ENCODE data around the gene FAM222B.
"Not testable (repeated sequence)": the region's sequence is repeated elsewhere in the genome, so short reads cannot be mapped to it uniquely, and the experiment has no call there.

Gene FAM222B, protein sequence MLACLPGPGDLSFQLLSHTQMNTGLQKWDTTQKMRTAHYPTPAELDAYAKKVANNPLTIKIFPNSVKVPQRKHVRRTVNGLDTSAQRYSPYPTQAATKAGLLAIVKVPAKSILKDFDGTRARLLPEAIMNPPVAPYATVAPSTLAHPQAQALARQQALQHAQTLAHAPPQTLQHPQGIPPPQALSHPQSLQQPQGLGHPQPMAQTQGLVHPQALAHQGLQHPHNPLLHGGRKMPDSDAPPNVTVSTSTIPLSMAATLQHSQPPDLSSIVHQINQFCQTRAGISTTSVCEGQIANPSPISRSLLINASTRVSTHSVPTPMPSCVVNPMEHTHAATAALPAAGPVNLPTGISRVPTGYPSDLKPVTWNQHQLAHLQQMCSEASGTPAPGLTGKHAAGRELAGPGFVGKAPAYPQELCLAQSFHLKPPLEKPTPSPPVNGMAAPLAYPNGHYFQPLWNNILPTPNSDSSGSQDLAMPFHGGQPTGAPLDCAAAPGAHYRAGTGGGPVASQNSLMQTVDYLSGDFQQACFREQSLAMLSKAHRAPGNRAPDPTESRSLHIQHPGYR

DNA sequence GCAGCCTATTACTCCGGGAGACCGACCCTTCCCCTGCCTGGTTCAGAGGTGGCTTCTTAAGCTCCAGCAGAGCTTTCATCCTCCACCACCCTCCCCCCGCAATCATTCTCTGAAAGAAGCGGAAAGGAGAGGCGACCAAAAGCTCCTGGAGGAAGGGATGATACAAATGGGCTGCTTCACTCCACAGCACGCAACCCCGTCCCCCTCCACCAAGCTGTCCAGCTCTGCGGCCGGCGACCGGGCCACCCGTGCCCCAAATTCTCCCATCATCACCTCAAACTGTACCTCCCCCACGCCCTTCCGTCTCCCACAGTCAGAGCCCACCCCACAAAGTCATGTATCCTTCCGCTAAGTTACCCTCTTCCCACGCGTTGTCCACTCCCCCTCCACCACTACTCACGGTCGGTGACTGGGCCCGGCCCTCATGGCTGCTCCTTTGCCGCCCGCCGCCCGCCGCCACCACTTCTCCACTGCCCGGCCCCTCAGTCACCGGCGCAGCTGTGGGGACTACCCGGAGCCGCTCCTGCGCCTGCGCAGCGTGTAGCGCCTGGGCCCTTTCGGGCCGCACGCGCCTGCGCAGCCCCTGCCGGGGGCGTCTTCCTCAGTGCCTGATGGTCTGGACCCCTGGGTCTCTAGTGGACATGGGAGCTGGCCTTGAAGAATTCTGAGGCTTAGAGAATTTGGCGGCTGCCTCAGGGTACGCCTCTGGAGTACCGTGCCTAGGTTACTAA is at the start of gene FAM222B:
TSS of gene FAM222B (minus strand) at position 509 of the 731 bp plus-strand sequence. CDS start 76,123 bp downstream, outside the sequence.
- DNase-seq (ENCODE audit: low read depth in 2 of 2): peak; percentile 72 to 81

GRCh38 chr17:28892024-28892423 is 49.4 kb upstream of the FAM222B start:
- no peak for DNase-seq (ENCODE audit: low read depth in 2 of 2)

- no peak for DNase-seq (ENCODE audit: low read depth in 2 of 2)
Measured at GRCh38 chr17:28891201-28891600, 48.6 kb upstream of the FAM222B start.

- no peak for DNase-seq (ENCODE audit: low read depth in 2 of 2)
Measured at GRCh38 chr17:28889996-28890395, 47.4 kb upstream of the FAM222B start.

- no peak for DNase-seq (ENCODE audit: low read depth in 2 of 2)
Measured at GRCh38 chr17:28888832-28889231, 46.2 kb upstream of the FAM222B start.

DNA sequence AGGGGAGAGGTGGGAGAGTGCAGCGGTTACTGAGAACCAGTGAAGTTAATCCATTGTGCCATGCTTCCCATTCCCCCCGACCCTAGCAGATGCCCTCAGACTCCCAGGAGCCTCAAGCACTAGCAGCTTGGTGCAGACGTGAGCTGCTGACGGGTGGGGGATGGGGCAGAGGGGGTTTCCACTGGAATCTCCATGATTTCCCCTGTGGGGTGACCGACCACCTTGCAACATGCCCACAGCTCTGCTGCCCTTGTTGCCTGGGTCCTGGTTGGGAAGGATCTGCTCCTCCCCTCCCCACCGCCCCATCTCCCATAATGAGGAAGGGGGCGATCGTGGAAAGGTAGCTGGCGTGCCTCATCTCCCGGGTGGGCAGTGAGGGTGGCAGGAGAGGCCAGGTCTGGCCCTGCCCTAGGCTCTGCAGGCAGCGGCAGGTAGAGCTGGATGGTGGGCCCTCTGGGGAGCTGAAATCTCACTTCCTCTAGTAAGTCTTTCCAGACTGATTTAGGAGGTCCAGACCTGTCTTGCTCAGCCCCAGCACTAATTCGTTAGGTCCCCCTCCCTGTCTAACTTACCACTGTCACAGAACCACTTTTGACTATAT is 45.4 kb upstream of the FAM222B start:
- DNase-seq (ENCODE audit: low read depth in 2 of 2): no peak

DNA sequence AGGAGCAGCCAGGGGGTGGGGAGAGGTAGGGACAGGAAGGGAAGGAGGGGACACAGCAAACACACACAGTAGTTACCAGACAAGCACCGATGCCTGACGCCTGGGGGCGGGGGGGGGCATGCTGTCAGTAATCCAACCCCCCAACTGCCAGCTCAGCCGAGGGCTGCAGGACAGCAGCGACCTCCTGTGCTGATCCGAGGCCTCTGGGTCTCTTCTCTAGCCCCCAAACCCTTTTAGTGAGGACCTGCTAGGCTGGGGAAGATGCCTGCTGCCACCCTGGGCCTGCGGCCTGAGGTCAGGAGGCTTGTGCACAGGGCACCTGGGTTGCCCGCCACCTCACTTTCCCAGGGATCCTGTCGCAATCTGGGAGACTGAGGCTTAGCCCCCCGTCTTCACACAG is 43.4 kb upstream of the FAM222B start:
- DNase-seq (ENCODE audit: low read depth in 2 of 2): no peak

- no peak for DNase-seq (ENCODE audit: low read depth in 2 of 2)
Measured at GRCh38 chr17:28885363-28885762, 42.8 kb upstream of the FAM222B start.

DNA sequence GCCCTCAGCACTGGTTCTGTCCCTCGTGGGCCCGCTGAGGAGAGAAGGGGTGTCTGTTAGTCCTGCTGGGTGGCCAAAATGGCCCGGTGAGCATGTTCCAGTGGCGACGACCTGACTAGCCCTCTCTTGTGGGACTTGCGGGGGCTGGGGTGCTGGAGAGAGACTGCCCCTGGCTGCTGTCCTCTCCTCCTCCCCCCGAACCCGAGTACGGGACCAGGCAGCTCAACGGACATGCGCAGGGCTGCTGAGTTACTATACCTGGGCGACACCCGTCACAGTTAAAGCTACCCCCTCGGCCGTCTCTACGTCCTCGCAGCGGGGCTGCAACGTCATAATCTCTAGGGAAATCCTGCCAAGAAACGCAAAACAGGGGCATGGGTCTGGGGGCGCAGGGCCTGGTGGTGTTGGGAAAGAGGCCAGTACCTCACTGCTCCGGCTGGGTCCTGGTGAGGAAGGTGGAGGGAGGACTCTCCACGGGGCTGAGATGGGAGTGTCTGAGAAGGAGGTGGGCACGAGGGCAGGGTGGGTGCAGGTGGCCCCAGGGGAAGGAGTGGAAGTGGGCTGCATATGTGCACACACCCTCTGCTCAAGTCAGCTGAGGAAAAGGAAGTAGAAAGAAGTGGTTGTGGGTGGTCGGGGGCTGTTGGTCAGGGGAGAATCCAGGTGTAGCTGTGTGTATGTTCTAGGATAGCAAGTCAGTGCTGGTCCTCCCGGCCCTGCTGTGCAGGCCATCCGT is 41.5 kb upstream of the FAM222B start:
- no peak for DNase-seq (ENCODE audit: low read depth in 2 of 2)

GRCh38 chr17:28882154-28882895 is 39.7 kb upstream of the FAM222B start:
- DNase-seq (ENCODE audit: low read depth in 2 of 2): no peak

DNA sequence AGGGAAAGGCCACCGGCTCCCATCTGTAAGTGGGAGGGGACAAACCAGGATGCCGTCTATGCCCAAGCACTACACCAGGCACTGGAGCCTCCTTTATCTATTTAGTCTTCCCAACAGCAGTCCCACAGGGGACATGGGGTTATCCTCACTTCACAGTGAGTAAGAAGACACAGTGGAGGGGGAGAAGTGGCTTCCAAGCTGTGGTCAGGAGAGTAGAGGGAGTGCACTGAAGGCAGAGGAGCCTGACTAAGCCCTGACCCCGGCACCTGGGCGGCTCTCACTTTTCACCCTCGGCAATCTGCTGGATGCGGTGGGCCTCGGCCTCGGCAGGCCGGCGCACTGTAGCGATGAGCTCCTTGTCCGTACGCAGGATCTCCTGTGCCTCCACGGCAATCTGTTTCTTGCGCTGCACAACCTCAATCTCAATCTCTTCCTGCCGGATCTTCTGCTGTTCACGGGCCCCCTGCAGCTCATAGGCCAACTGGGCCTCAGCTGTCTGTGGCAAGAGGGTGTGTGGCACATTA is 39.0 kb upstream of the FAM222B start:
- no peak for DNase-seq (ENCODE audit: low read depth in 2 of 2)

GRCh38 chr17:28880572-28880945 is 38.0 kb upstream of the FAM222B start:
- DNase-seq (ENCODE audit: low read depth in 2 of 2): no peak

DNA sequence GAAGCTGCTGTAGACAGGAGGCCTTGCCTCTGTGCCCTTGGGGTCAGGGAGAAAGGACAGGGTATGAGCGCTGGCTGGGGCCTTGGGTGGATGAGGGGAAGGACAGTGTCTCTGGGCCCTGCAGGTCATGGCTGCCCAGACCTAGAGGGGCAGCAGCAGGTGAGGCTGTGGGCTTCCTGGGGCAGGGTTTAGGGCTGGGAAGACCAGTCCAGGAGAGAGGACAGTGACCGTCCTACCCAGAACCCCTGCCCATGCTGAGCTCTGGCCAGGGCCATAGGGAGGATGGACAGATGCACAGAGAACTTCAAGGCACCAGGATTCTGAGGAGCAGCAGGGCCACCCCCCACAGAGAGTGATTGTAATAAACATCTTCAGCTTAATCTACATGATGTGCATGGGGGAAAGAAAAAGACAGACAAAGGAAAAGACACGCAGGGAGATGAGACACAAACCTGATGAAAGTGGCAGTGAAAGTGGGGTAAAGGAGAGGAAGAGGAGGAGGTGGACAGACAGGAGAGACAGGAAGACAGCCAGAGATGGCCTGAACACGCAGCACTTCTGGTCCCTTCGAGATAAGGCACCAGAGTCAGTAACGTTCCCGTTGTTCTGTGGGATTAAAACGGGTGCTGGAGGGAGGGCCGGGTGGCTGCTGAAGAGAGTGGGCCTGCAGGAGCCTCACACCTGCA is 37.4 kb upstream of the FAM222B start:
- DNase-seq (ENCODE audit: low read depth in 2 of 2): no peak

- DNase-seq (ENCODE audit: low read depth in 2 of 2): no peak
Measured at GRCh38 chr17:28878981-28879380, 36.4 kb upstream of the FAM222B start.

DNA sequence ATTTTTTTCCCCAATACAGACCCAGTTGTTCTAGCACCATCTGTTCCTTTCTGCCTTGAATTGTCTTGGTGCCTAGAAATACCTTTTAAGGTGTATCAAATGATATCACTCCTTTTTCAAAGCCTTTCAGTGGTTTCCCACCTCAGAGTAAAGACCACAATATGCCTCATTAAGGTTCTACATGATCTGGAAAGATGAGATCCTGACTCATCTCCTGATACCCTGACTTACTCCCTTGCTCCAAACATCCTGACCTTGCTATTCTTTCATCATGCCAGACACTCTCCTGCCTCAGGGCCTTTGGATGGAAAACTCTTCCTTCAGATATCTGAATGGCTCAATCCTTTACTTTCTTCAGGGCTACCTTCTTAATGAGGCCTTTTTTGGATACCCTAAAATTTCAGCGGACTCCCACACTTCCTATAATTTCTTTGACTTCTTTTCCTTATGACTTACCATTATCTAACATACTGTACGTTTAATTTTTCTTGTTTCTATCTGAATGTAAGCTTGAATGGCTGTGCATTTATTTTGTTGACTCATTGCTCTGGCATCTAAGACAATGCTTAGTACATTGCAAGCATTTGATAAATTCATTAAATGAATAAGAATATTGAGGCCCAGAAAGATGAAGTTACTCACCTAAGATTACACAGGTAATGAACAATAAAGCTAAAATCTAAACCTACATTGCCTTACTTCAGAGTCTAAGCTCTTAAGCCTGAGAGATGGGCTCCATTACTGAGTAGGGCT is 35.7 kb upstream of the FAM222B start:
- no peak for DNase-seq (ENCODE audit: low read depth in 2 of 2)

GRCh38 chr17:28877150-28877711 is 34.6 kb upstream of the FAM222B start:
- not testable (repeated sequence) for DNase-seq (ENCODE audit: low read depth in 2 of 2)

GRCh38 chr17:28875848-28876550 is 33.4 kb upstream of the FAM222B start:
- no peak for DNase-seq (ENCODE audit: low read depth in 2 of 2)

- no peak for DNase-seq (ENCODE audit: low read depth in 2 of 2)
Measured at GRCh38 chr17:28874750-28875149, 32.2 kb upstream of the FAM222B start.
